Hematopoietic multipotent progenitor cell treated with erythropoietin and hydrocortisone succinate and interleukin-3 and kit ligand, for 8 days (in vitro differentiated cells): ENCODE results near the gene GALNT4.

Experiments
- DNase-seq: peaks from one replicate; pipeline ENCODE4 v3.0.0-alpha.2; 2015

Gene GALNT4

DNA sequence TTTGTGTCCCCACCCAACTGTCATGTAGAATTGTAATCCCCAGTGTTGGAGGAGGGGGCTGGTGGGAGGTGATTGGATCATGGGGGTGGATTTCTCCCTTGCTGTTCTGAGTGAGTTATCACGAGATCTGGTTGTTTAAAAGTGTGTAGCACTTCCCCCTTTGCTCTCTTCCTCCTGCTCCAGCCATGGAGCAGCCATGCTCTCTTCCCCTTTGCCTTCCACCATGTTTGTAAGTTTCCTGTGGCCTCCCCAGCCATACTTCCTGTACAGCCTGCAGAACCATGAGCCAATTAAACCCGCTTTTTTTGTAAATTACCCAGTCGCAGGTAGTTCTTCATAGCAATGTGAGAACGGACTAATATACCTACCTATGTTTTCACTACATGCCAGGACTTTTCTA lies 3.8 kb upstream of the GALNT4 start:
- DNase-seq, result no peak

- peak; percentile 87 for DNase-seq
These were observed 1.5 kb upstream of the GALNT4 start, which contains the start of gene POC1B for GRCh38 chr12:89525824-89526770. Gene POC1B, minus strand, starts transcription at chr12:89526047. Its CDS starts 152 bp downstream, at chr12:89525895.

DNA sequence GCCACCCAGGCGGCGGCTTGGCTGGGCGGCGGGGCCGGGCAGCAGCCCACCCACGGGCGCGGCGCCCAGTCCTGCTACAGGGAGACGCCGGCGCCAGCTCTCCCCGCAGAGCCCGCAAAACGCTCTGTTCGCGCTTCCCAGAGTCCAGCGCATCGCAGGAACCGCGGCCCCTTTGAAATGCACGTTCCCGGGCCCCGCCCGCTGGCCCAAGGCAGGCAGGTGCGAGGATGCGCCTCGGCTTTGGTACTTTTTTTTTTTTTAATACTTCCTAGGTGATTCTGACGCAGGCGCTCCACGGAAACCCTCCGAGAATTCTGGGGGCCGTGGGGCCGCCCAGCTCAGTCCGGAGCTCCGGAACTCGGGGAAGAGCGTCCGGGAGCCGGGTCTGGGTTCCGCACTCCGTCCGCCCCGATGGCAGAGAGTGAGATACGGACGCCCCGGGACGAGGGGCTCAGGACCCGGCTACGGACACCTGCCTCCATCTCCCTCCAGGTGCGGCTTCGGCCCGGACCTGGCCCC lies 768 bp upstream of the GALNT4 start:
- DNase-seq, result peak; percentile 25

DNA sequence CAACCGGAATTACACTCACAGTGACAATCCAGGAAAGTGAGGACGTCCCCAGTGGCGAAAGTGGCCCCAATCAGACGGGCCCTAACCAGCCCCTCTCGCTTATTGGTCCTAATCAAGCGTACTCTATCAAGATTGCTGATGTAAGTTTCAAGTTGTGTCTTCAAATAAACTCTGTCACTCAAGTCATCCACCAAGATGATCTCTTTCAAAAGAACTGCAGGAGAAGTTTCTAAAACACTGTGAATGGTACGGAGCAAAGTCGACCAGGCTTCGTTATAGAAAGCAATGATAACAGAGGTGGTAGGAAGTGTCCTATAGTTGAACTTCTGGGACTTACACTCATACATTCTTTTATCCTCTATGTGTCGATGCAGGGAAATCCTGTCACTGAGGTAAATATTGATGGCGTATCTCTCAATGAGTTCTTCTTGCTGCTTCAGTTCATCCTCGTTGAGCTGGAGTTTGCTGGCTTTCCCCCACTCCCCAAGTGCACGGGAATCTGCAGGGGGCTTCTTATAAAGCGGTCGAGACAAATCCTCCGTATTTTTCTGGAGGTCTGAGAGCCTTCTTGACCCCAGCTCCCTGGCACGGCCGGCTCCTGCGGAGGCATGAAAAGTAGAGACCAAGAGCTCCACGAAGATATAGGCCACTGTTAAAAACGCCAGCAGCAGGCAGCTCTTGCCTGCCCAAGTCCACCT lies 604 bp downstream of the GALNT4 start:
- DNase-seq, result peak; percentile 16

GRCh38 chr12:89523393-89523792 lies 1.2 kb downstream of the GALNT4 start:
- no peak for DNase-seq

DNA sequence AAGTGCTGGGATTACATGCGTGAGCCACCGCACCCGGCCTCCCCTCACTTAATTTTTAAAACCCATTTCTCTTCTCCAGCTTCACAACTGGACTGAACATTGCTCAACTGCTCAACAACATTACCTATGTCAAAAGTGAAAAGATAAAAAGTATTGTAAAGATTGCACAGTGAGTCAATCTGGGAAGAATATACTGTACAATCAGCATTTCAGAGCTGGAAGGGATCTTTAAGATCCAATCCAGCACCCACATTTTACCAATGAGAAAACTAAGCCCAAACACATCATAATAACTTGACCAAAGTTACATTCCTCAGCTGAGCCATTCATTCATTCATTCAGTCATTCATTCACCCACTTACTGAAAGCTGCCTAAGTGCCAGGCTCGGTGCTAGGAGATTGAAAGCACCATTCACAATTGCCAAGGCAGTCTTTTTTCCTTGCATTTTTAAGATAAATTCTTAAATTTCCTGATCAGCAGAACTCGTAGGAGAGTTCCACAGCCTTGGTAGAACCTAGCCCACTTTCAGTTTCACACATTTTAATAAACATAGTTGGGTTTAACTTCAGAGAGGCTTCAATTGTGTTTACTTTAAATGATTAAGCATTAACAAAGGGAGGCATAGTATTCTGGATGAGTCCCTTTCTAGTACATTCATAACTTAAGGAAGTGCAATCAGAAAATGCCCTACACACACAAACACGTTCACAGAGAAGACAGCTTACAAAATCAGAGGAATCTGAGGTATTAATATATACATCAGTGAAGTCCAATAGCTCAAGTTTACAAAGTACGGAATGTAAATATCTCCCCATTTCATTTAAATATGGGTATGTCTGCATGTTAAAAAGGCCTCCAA lies 3.0 kb downstream of the GALNT4 start:
- no peak for DNase-seq

DNA sequence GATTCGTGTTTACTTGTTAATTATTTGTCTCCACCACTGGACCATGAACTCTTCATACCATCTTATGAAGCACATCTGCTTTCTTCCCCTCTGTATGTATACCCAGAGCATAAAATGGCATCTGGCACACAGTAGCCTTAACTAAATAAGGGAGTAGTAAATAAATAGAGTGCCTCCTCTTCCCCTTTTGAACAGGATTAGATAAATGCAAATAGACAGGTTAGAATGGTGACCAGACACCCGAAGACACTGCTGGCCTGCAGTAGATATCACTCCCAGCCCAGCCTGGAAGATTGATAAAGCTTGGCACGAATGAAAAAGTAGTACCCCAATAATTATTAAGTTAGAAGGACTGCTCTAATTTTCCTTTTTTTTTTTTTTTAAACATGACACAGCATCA lies 6.9 kb downstream of the GALNT4 start:
- peak; percentile 87 for DNase-seq

- DNase-seq, result no peak
These were observed 8.0 kb downstream of the GALNT4 start for GRCh38 chr12:89516633-89517032.

DNA sequence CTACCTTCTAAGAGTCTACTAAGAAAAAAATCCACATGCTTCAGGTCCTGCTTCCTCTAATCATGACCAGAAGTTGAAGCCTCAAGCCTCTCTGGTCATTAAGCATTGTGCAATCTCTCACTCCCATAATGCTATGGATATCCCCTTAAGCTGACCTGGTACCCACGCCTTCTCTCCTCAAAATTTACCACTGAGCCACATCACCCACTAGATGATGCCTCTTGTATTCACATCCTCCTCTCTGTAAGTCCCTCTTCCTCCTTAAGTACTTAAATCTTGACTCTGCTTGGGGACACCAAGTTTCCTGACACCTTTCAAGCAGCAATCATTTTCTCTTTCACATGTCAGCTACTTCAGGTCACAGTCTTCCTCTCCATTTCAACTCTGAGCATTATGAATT lies 9.8 kb downstream of the GALNT4 start:
- no peak for DNase-seq

GRCh38 chr12:89513544-89513943 lies 11.1 kb downstream of the GALNT4 start:
- no peak for DNase-seq

GRCh38 chr12:89507015-89507824 lies 17.4 kb downstream of the GALNT4 start:
- DNase-seq, result no peak

- DNase-seq, result no peak
These were observed 18.5 kb downstream of the GALNT4 start for GRCh38 chr12:89506050-89506449.

DNA sequence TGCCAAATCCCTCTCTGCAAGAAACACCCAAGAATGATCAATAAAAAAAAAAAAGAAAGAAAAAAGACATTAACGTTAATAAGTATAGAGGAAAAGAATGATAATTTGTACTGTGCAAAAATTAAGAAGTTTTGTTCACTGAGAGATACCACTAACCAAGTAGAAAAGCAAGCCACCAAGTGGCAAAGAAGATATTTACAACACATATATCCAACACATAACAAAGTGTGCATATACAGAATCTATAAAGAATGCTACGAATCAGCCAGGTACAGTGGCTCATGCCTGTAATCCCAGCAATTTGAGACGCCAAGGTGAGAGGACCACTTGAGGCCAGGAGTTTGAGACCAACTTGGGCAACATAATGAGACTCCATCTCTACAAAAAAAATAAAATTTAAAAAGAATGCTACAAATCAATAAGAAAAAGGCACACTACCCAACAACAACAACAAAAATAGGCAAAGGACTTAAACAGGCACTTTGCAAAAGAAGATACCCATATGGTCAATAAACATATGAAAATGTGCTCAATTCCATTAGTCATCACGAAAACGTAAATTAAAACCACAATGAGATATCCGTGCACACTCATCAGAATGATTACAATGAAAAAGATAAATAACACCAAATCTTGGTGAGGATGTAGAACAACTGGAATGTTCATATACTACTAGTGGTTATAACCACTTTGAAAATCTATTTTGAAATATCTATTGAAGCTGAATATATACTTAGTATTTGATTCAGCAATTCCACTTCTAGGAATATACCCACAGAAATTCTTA lies 19.8 kb downstream of the GALNT4 start:
- no peak for DNase-seq

DNA sequence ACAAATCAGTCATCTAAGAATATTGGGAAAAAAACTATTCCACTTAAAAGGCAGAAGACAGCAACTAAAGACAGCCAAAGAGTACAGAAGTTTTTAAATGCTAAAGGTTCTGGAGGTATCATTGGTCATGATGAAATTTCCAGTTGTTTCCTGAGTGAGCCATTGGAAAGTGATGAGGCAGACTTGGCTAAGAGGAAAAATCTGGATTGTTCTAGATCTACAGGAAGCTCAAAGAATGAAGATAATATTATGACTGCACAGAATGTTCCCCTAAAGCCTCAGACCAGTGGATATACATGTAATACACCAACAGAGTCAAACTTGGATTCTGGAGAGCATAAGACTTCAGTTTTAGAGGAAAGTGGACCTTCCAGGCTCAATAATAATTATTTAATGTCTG lies 22.8 kb downstream of the GALNT4 start:
- DNase-seq, result no peak

- no peak for DNase-seq
These were observed 24.7 kb downstream of the GALNT4 start for GRCh38 chr12:89499857-89500256.

DNA sequence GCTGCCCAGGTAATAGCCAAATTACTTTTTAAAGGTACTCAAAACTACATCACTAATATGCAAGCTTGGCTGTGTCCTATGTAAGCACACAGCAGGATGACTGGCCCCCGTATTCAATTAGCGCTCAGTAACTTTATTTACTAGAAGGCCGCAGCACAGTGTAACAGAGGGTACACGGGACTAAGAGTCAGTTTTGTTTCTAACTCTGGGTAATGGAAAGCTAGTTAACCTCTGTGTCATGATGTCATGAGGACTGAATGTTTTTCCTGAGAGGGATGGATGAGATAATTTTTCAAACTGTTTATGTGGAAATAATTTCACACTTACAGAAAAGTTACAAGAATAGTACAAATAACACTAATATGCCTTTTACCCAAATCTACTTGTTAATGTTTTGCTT lies 27.1 kb downstream of the GALNT4 start:
- DNase-seq, result no peak

DNA sequence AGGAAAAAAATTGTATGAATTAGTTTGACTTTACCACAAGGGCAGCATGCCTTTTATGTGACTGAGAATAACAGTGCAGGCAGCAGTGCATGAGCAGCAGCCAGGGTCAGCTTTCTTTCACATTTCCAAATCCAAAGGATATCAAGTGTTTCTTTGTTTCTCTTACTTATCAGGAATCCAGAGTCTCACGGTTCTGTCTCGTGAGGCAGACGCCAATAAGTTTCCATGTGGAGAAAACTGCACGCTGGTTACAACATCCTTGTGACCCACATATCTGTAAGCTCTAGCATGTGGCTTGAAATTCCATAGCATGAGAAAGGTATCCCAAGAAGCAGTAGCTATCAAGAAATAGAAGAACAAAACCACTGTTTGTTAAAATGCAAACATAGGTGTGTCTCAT lies 27.6 kb downstream of the GALNT4 start:
- DNase-seq, result no peak

DNA sequence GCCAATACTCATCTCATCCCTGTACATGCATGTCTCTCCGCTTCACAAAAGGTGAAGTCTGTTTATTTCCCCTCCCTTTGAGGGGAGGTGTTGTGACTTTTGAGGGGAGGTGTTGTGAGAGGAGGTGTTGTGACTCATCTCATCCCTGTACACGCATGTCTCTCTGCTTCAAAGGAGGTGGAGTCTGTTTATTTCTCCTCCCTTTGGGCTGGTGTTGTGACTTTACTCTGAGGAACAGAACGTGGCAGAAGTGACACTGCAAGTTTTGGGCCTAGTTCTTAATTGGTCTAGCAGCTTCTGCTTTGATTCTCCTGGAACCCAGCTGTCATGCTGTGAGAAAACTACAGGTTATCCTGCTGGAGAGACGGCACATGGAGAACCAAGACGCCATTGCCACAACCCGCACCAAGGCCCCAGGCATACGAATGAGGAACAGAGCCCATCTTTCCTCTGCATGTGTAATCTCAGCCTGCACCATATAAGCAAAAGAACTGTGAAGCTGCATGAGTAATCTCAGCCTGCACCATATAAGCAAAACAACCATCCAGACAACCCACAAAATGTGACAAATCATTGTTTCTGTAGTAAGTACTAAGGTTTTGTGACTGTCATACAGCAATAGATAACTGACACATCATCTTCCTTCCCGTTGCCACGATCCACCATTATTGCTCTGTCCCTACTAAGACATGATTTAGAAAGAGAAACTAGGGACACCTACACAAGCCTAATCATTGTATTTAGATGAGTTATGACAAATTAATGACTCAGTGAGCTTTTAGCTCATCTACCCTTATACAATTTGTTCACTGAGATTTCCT lies 30.0 kb downstream of the GALNT4 start:
- DNase-seq, result no peak

DNA sequence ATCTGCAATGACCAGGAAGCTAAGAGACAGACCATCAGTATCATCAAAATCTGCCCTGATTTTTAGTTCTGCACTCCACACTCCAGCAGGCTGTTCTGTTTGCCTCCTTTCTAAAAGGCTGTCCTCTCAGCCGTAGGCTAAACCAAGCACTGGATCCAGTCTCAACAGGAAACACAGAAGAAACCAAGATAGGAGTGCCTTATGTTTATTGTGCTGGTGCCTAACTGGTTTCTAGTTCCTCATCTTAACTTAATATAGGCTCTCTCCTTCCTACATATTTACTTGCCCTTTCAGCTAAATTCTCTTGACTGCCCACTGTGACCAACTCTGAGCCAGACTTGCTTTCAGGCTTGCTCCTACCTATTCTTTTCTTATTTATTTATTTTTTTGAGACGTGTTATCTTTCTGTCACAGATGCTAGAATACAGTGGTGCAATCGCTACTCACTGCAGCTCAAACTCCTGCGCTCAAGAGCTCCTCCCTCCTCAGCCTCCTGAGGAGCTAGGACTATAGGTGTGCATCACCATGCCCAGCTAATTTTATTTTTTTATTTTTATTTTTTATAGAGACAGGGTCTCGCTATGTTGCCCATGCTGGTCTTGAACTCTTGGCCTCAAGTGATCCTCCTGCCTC lies 30.8 kb downstream of the GALNT4 start:
- DNase-seq, result no peak

DNA sequence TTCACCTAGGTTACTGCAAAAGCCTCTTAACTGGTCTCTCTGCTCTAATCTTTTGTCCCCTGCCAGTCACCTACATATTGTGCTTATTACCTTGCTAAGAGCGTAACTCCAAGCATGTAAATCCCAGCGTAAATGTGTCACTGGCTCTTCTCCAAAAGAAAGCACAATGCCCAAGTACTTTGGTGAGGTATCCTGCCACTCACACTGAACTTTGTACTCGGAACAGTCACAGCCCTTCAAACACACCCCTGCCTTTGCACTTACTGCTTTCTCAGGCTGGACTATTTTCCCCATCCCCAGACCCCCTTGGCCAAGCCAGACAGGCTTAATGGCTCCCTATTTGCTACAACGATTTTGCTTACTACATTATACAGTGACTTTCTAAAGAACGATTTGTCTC lies 31.7 kb downstream of the GALNT4 start:
- no peak for DNase-seq
